Measurements from ENCODE around the gene NDFIP2. TPM values are rescaled to one million over a fixed set of nuclear protein-coding genes. Genes with fewer than 3 reads are reported as not detected.

The NDFIP2 gene
- total and polyA plus RNA-seq, 10 of the 15 experiments (the other 5 are each of a cell fraction or from before 2014, with no cell fraction given), result 17.9 to 57.2 (median 30.6) TPM

GRCh38 chr13:79532576-79532975 is 51.6 kb downstream of the NDFIP2 start (continued):
- TF ChIP-seq MEF2B (IDR thresholded peaks at IDR 0.05; ENCODE audit: partially characterized antibody, poor library complexity, severe bottlenecking) (no peak), ATF2 (IDR thresholded peaks at IDR 0.05; ENCODE audit: low read length) (no peak)

GRCh38 chr13:79533781-79534400 is 52.9 kb downstream of the NDFIP2 start:
- WGBS (ENCODE audit: insufficient coverage, insufficient replicate concordance, low lambda C conversion rate, missing lambda C conversion rate), result 98% methylated on average over 6 of the region's 6 CpGs
- no peak for FAIRE-seq
- Histone ChIP-seq H3K4me1 (ENCODE audit: control insufficient read depth, insufficient read depth, low read length) (no peaks in the 10 kb centered on the region), H3K36me3 (ENCODE audit: control insufficient read depth in 2 of 2, insufficient read depth in 2 of 2, low read length in 1 of 2) (peaks cover 0 to 3% of the 10 kb centered on the region in 2 experiments; a peak in 2 of 4 replicates), H3K4me3 (no peak overlapping the region), H4K20me1 (ENCODE audit: control insufficient read depth, insufficient read depth) (no peaks in the 10 kb centered on the region), H2AFZ (ENCODE audit: control insufficient read depth, low read depth, low read length) (no peak overlapping the region), H3K9ac (ENCODE audit: control insufficient read depth, insufficient read depth, low read length) (no peak overlapping the region), H3K9me3 (replicated peaks; ENCODE audit: control insufficient read depth, insufficient read depth, low read length) (no peaks in the 10 kb centered on the region), H3K79me2 (ENCODE audit: control insufficient read depth, insufficient read depth, low read length) (no peaks in the 10 kb centered on the region), H3K27ac (ENCODE audit: control insufficient read depth, insufficient read depth) (no peak overlapping the region), H3K4me2 (ENCODE audit: control insufficient read depth, insufficient read depth) (no peak overlapping the region), H3K27me3 (replicated peaks in 1 of 2; ENCODE audit: control insufficient read depth in 2 of 2, insufficient read depth in 2 of 2, low read length in 1 of 2) (no peaks in the 10 kb centered on the region)
- ChIA-PET CTCF (interaction anchor here (1.9 to 18.3 kb wide), 4 partner anchors 7 to 106 kb away, joined by 5 to 564 read pairs (median 30); no protein-coding TSS in a partner anchor), POLR2A (interaction anchor here (0.6 kb wide), 2 partner anchors 93 to 137 kb away, joined by 3 to 5 read pairs; no protein-coding TSS in a partner anchor), RAD21 (ENCODE audit: unreplicated experiment) (interaction anchor here (7.8 to 7.9 kb wide), 2 partner anchors 108 to 109 kb away, joined by 57 to 435 read pairs; no protein-coding TSS in a partner anchor), SMC1A (ENCODE audit: uncharacterized antibody, unreplicated experiment) (interaction anchor here (1.5 to 7.9 kb wide), 4 partner anchors 11 to 110 kb away, joined by 3 to 427 read pairs (median 9); partner anchors contain the start of gene NDFIP2)
- in situ Hi-C loops (cut with MboI) (no loop called here), intact Hi-C loops (cut with micrococcal nuclease; ENCODE audit: unreplicated experiment) (no loop called here)
- ATAC-seq, result no peak
- BruUV-seq (replicated peaks), result no TSS peak
- no peak for TF ChIP-seq RFX5 (IDR thresholded peaks at IDR 0.05; ENCODE audit: low read depth, low read length)
- TF ChIP-seq SPI1 (IDR thresholded peaks at IDR 0.05; ENCODE audit: borderline replicate concordance, insufficient read depth, low read depth, low read length), result 0 out of 2 replicates have a peak, but pooled peaks have one; percentile 27
- no peak for TF ChIP-seq CBX5 (IDR thresholded peaks at IDR 0.05; ENCODE audit: low read depth)
- DNase-seq (ENCODE audit: low read depth, low spot score), result no peak
